ENCODE results near the gene GTF2IRD2. TPM values are rescaled to one million over a fixed set of nuclear protein-coding genes. Genes with fewer than 3 reads are reported as not detected.

Gene GTF2IRD2
- total RNA-seq, 4 donors from 2014 or later = 14.3 to 29.9 (median 20.4) TPM

Small RNA genes lying within 50 kb of the gene (small RNA-seq; reads per million reads assigned to genes)
- 0 reads per million in 3 donors for gene RF00019

Other genes starting within 250 kb of the GTF2IRD2 start
- 100 to 1,000 TPM; 101 to 169 (median 136) TPM for gene GTF2I, start 193.9 kb downstream of the GTF2IRD2 start, total RNA-seq
- 1 to 10 TPM; 3.6 to 10.0 (median 5.7) TPM for gene NCF1, start 77.6 kb downstream of the GTF2IRD2 start, total RNA-seq
- 10 to 100 TPM; 10.8 to 41.5 (median 27.3) TPM for gene CASTOR2, start 113.1 kb upstream of the GTF2IRD2 start, total RNA-seq
- 10 to 100 TPM; 48.6 to 66.2 (median 53.6) TPM for gene RCC1L, start 222.2 kb upstream of the GTF2IRD2 start, total RNA-seq
- 10 to 100 TPM; 60.3 to 80.7 (median 76.7) TPM for gene GTF2IRD2B, start 241.0 kb upstream of the GTF2IRD2 start, total RNA-seq